Endothelial cell of umbilical vein (primary cell): ENCODE measurements around the gene ITPR1. TPM values are rescaled to one million over a fixed set of nuclear protein-coding genes. Genes with fewer than 3 reads are reported as not detected.

Experiments used
- BruUV-seq: library from RNA; stranded (reverse); fragments of 400-500 nt; replicated peaks from 2 replicates; lab custom pipeline; 2021; lab: Mats Ljungman, UMichigan
- CTCF ChIA-PET: fragments of 300-600, 350-600 bp; sonication (Branson Sonifier 250); formaldehyde crosslinking; loops from one replicate; lab custom pipeline; 2021; ENCODE audit warnings: antibody characterized with exemption, inconsistent platforms; lab: Charles Lee
- POLR2A ChIA-PET: fragments of 300-600, 350-600 bp; sonication (Branson Sonifier 250); formaldehyde crosslinking; loops from one replicate; lab custom pipeline; 2021; ENCODE audit warnings: antibody characterized with exemption, inconsistent platforms; lab: Charles Lee
- DNase-seq: peaks from one replicate; pipeline ENCODE4 v3.0.0-alpha.2; 2011; ENCODE audit warnings: low read depth, low spot score
- FAIRE-seq: peaks from 2 replicates; lab custom pipeline; 2011; peaks lifted over from hg19 to GRCh38; lab: Jason Lieb, UNC
- H2AFZ ChIP-seq: 2 replicates; pipeline ENCODE4 v1.6.0; 2012; ENCODE audit warnings: low read depth, low read length, control low read depth, inconsistent platforms
- H3K27ac ChIP-seq: 2 replicates; pipeline ENCODE4 v1.5.1; 2011; ENCODE audit warnings: low read depth, mild to moderate bottlenecking, control low read depth, low read length, moderate library complexity; ENCODE audit not compliant: insufficient read depth
- H3K27me3 ChIP-seq, 2 experiments: 2 replicates each; pipeline versions ENCODE4 v1.6.0 to v1.6.1; 2011; ENCODE audit warnings: low read length in 2 of 2, mixed read lengths in 1 of 2; ENCODE audit not compliant: control insufficient read depth in 2 of 2, insufficient read depth in 2 of 2
- H3K36me3 ChIP-seq, 2 experiments: 2 replicates in 1 of 2; 3 replicates in 1 of 2; pipeline ENCODE4 v1.5.1; 2011; ENCODE audit warnings: low read length in 2 of 2, mild to moderate bottlenecking in 1 of 2, moderate library complexity in 1 of 2; ENCODE audit not compliant: control insufficient read depth in 2 of 2, insufficient read depth in 2 of 2; ENCODE audit errors: extremely low read depth in 1 of 2
- H3K4me1 ChIP-seq: 3 replicates; pipeline ENCODE4 v1.5.1; 2011; ENCODE audit warnings: mild to moderate bottlenecking, low read length; ENCODE audit not compliant: control insufficient read depth, insufficient read depth; ENCODE audit errors: extremely low read depth
- H3K4me2 ChIP-seq: 2 replicates; pipeline ENCODE4 v1.6.1; 2011; ENCODE audit warnings: low read length, control low read depth, mixed read lengths; ENCODE audit not compliant: insufficient read depth
- H3K4me3 ChIP-seq, 3 experiments: fragments of 200-600 bp in 1 of 3; sonication (generic), shearing (Covaris generic) in 1 of 3; replicated peaks in 1 of 3; 2 replicates each; pipeline ENCODE4 v1.5.1; 2011 to 2016; ENCODE audit warnings: control low read depth in 3 of 3, low read length in 3 of 3, mild to moderate bottlenecking in 2 of 3, inconsistent platforms in 1 of 3, low read depth in 1 of 3, moderate library complexity in 1 of 3; ENCODE audit not compliant: insufficient read depth in 1 of 3
- H3K79me2 ChIP-seq: 2 replicates; pipeline ENCODE4 v1.6.0; 2012; ENCODE audit warnings: low read length, inconsistent platforms; ENCODE audit not compliant: control insufficient read depth, insufficient read depth
- H3K9ac ChIP-seq: replicated peaks from 2 replicates; pipeline ENCODE3; 2011; ENCODE audit warnings: low read length, control low read depth; ENCODE audit not compliant: insufficient read depth; ENCODE audit errors: extremely low read depth
- H3K9me1 ChIP-seq: replicated peaks from 3 replicates; pipeline ENCODE4 v1.6.0; 2011; ENCODE audit warnings: mild to moderate bottlenecking, low read length; ENCODE audit not compliant: control insufficient read depth, insufficient read depth; ENCODE audit errors: extremely low read depth
- H3K9me3 ChIP-seq: replicated peaks from 2 replicates; pipeline ENCODE4 v1.5.1; 2012; ENCODE audit warnings: low read length, inconsistent platforms; ENCODE audit not compliant: control insufficient read depth, insufficient read depth
- H4K20me1 ChIP-seq: replicated peaks from 2 replicates; pipeline ENCODE3; 2011; ENCODE audit warnings: mild to moderate bottlenecking, low read length; ENCODE audit not compliant: control insufficient read depth, insufficient read depth; ENCODE audit errors: extremely low read depth
- EZH2 ChIP-seq: IDR thresholded peaks from 2 replicates; pipeline ENCODE4 v1.6.1; 2012; ENCODE audit warnings: borderline replicate concordance, low read depth, mild to moderate bottlenecking, moderate library complexity, low read length, inconsistent platforms; ENCODE audit not compliant: severe bottlenecking
- FOS ChIP-seq: IDR thresholded peaks from 2 replicates; pipeline ENCODE4 v1.6.1; 2011; ENCODE audit warnings: mild to moderate bottlenecking, low read length, moderate library complexity, borderline replicate concordance; ENCODE audit not compliant: insufficient read depth
- GATA2 ChIP-seq: IDR thresholded peaks from 2 replicates; pipeline ENCODE4 v1.7.0; 2011; ENCODE audit warnings: low read depth, mild to moderate bottlenecking, moderate library complexity, mixed read lengths, low read length; ENCODE audit not compliant: insufficient read length, insufficient read depth
- JUN ChIP-seq: IDR thresholded peaks from 2 replicates; pipeline ENCODE4 v1.6.1; 2011; ENCODE audit warnings: borderline replicate concordance, low read depth; ENCODE audit not compliant: insufficient read length, insufficient read depth
- MAX ChIP-seq: IDR thresholded peaks from 2 replicates; pipeline ENCODE4 v1.6.1; 2011; ENCODE audit not compliant: insufficient read depth, insufficient read length
- MYC ChIP-seq: IDR thresholded peaks from one replicate; pipeline ENCODE4 v1.6.1; 2011; ENCODE audit warnings: mild to moderate bottlenecking, low read depth, low read length
- POLR2A ChIP-seq: IDR thresholded peaks from 2 replicates; pipeline ENCODE4 v1.6.1; 2012; ENCODE audit warnings: low read depth, mild to moderate bottlenecking, control low read depth, low read length
- POLR2AphosphoS5 ChIP-seq: IDR thresholded peaks from 2 replicates; pipeline ENCODE4 v1.6.1; 2012; ENCODE audit warnings: low read depth, mild to moderate bottlenecking, control low read depth, low read length, moderate library complexity; ENCODE audit not compliant: insufficient read depth
- dilution Hi-C: fragments of 300-500 bp; cut with MboI; formaldehyde crosslinking; loops from one replicate; pipeline ENCODE4 v1.15.0; 2019; ENCODE audit warnings: low sequenced_read_pairs; ENCODE audit not compliant: extremely low pct_ligation_motif_present
- intact Hi-C: fragments of 100-400 bp; cut with micrococcal nuclease; formaldehyde crosslinking; loops from one replicate; pipeline ENCODE4 v1.10.0; 2022
- polyA plus RNA-seq, 4 experiments: library from polyadenylated mRNA; depleted of rRNA in 3 of 4; stranded (reverse) in 3 of 4; unstranded in 1 of 4; fragments of >200 nt; gene quantifications; 2 replicates each; pipeline versions ENCODE4 v1.2.1 to v1.2.3, GENCODE V29; 2011 to 2012; ENCODE audit warnings: missing spikeins in 1 of 4
- total RNA-seq: library from RNA; stranded (reverse); gene quantifications from 2 replicates; pipeline ENCODE4 v1.2.3, GENCODE V29; 2021
- TF ChIP-seq, protein P1 (sequence below), 2 donors: IDR thresholded peaks; 1 replicate in 1 of 2; 2 replicates in 1 of 2; pipeline ENCODE4 v1.5.1; 2011; ENCODE audit warnings: low read length in 2 of 2, mild to moderate bottlenecking in 2 of 2, moderate library complexity in 2 of 2, control low read depth in 1 of 2, inconsistent platforms in 1 of 2, low read depth in 1 of 2; ENCODE audit not compliant: insufficient read depth in 1 of 2; ENCODE audit errors: extremely low read depth in 1 of 2

The ITPR1 gene
- total and polyA plus RNA-seq, 2 donors (not counting 3 experiments of a cell fraction or from before 2014, with no cell fraction given): 5.1 to 16.1 TPM

- H3K4me3 ChIP-seq: no peak overlapping the region
- DNase-seq: no peak
- no peaks in the 10 kb centered on the region for H4K20me1 ChIP-seq
- H3K9me1 ChIP-seq: no peaks in the 10 kb centered on the region
- H3K27me3 ChIP-seq: peaks cover 0 to 1% of the 10 kb centered on the region in 2 experiments
- POLR2A ChIA-PET: no interaction called here
- FAIRE-seq: no peak
- dilution Hi-C loops: no loop called here
- H3K4me1 ChIP-seq: peaks cover 2% of the 10 kb centered on the region
- H3K36me3 ChIP-seq: no peaks in the 10 kb centered on the region
- CTCF ChIA-PET: interaction anchor here (1.6 to 2.1 kb wide), 2 partner anchors 10 to 81 kb away, joined by 3 to 7 read pairs; no protein-coding TSS in a partner anchor
- no peaks in the 10 kb centered on the region for H3K79me2 ChIP-seq
- H3K9me3 ChIP-seq: no peaks in the 10 kb centered on the region
- H3K9ac ChIP-seq: no peak overlapping the region
- intact Hi-C loops: no loop called here
- no peak overlapping the region for H3K27ac ChIP-seq
- BruUV-seq: no TSS peak
- TF ChIP-seq FOS (no peak), GATA2 (no peak), JUN (no peak)
- H3K4me2 ChIP-seq: no peak overlapping the region
- H2AFZ ChIP-seq: no peak overlapping the region
Measured at GRCh38 chr3:4894891-4895530, 401.9 kb downstream of the ITPR1 start.

GRCh38 chr3:4895838-4896237 is 402.7 kb downstream of the ITPR1 start:
- Histone ChIP-seq H3K79me2 (no peaks in the 10 kb centered on the region), H3K27me3 (peaks cover 0 to 1% of the 10 kb centered on the region in 2 experiments), H3K27ac (no peak overlapping the region), H3K9me3 (no peaks in the 10 kb centered on the region), H3K4me2 (no peak overlapping the region), H3K9me1 (no peaks in the 10 kb centered on the region), H2AFZ (no peak overlapping the region), H3K36me3 (no peaks in the 10 kb centered on the region), H3K4me1 (peaks cover 2% of the 10 kb centered on the region), H4K20me1 (no peaks in the 10 kb centered on the region), H3K4me3 (no peak overlapping the region), H3K9ac (no peak overlapping the region)
- no TSS peak for BruUV-seq
- no peak for TF ChIP-seq MYC
- TF ChIP-seq GATA2: no peak
- TF ChIP-seq POLR2A: no peak
- TF ChIP-seq FOS: no peak
- TF ChIP-seq, protein P1, sequence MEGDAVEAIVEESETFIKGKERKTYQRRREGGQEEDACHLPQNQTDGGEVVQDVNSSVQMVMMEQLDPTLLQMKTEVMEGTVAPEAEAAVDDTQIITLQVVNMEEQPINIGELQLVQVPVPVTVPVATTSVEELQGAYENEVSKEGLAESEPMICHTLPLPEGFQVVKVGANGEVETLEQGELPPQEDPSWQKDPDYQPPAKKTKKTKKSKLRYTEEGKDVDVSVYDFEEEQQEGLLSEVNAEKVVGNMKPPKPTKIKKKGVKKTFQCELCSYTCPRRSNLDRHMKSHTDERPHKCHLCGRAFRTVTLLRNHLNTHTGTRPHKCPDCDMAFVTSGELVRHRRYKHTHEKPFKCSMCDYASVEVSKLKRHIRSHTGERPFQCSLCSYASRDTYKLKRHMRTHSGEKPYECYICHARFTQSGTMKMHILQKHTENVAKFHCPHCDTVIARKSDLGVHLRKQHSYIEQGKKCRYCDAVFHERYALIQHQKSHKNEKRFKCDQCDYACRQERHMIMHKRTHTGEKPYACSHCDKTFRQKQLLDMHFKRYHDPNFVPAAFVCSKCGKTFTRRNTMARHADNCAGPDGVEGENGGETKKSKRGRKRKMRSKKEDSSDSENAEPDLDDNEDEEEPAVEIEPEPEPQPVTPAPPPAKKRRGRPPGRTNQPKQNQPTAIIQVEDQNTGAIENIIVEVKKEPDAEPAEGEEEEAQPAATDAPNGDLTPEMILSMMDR (IDR thresholded peaks at IDR 0.05; ENCODE audit: extremely low read depth in 1 of 2, insufficient read depth in 1 of 2, low read depth in 1 of 2, low read length in 2 of 2): no peak
- no peak for TF ChIP-seq POLR2AphosphoS5
- no peak for TF ChIP-seq JUN
- no peak for TF ChIP-seq MAX
- TF ChIP-seq EZH2: no peak
- intact Hi-C loops (no loop called here), dilution Hi-C loops (no loop called here)
- FAIRE-seq (no peak), DNase-seq (no peak)
- ChIA-PET CTCF (interaction anchor here (1.0 to 2.1 kb wide), 6 partner anchors 10 to 80 kb away, joined by 3 to 7 read pairs (median 3); no protein-coding TSS in a partner anchor), POLR2A (no interaction called here)
